HG02588 (cell line): ENCODE data around the gene IPO11.
"Not testable (repeated sequence)": the region's sequence is repeated elsewhere in the genome, so short reads cannot be mapped to it uniquely, and the experiment has no call there.

Experiments
- ATAC-seq: cut with Tn5 transposase; IDR thresholded peaks from one replicate; pipeline ENCODE4 v1.9.1; 2021; ENCODE audit warnings: mild to moderate bottlenecking, moderate library complexity; ENCODE audit not compliant: unreplicated experiment

IPO11 gene

DNA sequence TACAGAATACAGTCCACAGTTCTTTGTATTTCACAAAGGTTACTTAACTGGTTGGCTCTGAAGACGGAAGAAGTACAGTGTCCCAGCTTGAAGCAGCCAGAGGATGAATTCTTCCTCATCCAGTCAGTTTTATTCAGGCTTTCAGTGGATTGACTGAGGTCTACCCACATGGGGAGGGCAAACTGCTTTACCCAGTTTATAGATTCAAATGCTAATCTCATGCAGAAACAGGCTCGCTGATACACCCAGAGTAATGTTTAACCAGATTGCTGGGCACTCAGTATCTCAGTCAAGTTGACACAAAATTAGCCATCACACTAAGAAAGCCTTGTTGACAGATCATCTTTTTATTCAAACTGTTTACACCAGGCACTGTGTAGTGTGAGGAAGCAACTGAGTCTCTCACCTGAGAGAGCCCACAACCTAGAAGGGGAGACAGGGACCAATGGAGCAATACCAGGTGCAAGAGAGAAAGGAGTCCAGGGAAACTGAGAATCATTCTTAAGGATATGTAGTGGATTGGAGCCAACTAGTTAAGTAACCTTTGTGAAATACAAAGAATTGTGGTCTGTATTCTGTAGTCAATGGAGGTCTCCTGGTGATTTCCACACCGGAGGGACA, 181.9 kb downstream of the IPO11 start:
- no peak for ATAC-seq

DNA sequence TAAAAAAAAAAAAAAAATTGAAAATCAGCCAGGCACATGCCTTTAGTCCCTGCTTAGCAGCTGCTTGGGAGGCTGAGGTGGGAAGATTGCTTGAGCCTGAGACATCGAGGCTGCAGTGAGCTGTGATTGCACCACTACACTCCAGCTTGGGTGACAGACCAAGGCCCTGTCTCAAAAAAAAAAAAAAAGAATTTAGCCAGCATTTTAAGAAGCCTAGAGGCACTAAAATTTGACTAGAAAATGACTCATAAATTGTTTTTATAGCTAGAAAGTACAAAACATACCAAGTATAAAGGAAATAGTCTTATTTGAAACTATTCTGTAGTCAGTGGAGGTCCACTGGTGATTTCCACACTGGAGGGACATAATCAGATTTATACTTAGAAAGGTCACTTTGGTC, 183.5 kb downstream of the IPO11 start:
- no peak for ATAC-seq

DNA sequence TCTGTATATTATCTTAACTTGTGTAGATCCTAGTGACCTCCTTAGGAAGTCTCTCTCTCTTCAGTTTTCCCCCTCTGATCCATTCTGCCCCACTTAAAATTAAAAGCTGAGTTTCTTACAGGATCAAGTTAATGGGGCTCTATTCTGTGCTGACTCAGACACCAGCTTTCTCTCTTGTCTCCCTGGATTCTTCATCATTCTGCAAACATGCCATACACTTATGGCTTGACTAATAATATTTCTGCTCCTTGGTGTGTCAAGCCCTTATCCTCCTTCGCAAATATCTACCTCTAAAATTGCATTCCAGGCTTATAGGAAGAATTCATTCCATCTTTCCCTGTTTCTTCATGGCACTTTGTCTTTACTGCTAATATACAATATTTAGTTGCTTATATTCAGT, 184.1 kb downstream of the IPO11 start:
- no peak for ATAC-seq

DNA sequence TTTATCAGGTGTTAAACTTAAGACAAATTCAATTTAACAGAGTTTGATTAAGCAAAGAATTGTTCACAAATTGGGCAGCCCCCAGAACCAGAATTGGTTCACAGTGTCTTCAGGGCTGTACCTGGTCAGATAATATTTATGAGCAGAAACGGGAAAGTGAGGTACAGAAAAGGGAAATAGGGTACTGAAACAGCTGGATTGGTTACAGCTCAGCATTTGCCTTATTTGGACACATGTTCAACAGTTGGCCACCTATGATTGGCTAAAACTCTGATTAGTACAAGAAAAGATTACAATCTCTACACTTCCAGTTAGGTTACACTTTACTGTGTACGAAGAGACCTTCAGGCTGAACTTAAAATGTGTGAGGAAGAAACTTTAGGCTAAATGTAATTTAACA, 184.8 kb downstream of the IPO11 start:
- no peak for ATAC-seq

DNA sequence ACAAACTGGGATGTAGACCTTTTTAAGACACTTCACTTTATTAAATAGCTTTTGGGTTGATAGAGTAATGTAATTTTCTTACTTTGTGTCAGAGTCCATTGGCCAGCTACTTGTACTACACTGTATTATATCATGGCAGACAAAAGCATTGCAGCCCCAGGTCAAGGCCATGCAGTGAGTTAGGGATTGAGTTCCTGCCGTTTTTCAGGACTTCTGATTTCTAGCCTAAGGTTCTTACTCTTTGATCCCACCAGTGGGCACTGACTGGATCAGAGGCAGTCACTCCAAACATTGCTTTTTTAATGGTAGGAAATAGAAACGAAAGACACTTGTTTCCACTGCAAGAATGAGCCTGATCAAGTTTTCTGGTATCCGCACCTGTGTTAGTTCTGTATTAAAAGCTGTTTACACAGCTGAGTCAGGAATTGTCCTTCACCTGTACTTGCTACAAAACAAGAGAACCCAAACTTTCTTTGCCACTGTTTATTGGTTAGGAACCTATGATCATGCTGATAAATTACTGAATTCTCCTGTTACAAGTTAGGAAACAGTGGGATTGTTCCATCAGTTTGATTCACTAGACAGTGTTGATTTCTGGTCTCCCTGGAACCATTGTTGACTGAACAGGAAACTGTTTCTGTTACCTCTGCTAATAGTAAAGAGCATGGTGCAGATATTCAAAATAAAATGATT, 188.1 kb downstream of the IPO11 start:
- ATAC-seq: no peak

DNA sequence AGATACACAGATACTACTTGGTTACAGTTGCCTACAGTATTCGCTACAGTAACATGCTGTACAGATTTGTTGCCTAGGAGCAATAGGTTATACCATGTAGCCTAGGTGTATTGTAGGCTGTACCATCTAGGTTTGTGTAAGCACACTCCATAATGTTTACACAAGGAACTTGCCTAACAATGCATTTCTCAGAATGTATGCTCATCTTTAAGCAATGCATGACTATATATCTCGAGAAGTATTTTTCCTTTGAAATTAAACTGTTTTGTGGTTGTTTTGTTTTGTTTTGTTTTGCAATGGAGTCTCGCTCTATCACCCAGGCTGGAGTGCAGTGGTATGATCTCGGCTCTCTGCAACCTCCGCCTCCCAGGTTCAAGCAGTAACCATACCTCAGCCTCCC, 191.4 kb downstream of the IPO11 start:
- ATAC-seq: no peak

DNA sequence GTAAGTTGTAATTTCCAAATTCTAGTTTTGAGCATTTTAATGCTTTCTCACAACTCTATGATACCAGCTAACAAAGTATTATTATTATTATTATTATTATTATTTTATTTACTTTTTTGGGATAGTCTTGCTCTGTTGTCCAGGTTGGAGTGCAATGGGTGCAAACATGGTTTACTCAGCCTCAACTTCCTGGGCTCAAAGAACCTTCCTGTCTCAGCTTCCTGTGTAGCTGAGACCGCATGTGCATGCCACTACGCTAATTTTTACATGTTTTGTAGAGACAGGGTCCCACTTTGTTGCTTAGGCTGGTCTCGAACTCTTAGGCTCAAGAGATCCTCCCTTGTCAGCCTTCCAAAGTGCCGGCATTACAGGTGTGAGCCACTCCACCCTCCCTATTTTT, 193.1 kb downstream of the IPO11 start:
- ATAC-seq: no peak

DNA sequence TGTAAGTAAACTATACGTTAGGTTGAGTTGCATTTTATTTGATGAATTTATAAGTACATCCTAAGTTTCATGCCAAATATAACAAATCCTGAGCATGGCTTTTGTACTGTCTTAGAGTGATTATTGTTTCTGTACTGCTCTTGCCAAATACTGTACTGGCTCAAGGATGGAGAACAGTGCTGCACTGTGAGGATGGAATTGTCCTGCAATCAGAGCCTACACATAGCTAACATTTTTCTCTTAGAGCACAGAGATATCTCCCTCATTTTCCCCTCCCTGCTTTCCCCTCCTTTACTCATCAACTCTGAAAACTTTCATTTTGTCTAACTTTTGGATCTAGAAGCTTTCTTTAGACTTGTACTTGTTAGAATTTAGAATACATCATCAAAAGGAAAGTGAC, 194.3 kb downstream of the IPO11 start:
- ATAC-seq: no peak

DNA sequence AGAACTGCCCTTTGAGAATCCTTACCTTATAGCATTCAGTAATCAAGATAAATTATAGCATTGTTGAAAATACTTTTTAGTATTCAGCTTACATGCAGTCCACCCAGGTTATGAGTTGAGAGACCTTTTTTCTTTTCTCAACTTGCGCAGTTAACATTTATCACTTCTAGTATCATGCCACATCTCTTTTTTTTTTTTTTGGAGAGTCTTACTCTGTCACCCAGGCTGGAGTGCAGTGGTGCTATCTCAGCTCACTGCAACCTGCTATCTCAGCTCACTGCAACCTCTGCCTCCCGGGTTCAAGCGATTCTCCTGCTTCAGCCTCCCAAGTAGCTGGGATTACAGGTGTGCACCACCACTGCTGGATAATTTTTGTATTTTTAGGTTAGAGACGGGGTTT, 195.1 kb downstream of the IPO11 start:
- ATAC-seq: no peak

DNA sequence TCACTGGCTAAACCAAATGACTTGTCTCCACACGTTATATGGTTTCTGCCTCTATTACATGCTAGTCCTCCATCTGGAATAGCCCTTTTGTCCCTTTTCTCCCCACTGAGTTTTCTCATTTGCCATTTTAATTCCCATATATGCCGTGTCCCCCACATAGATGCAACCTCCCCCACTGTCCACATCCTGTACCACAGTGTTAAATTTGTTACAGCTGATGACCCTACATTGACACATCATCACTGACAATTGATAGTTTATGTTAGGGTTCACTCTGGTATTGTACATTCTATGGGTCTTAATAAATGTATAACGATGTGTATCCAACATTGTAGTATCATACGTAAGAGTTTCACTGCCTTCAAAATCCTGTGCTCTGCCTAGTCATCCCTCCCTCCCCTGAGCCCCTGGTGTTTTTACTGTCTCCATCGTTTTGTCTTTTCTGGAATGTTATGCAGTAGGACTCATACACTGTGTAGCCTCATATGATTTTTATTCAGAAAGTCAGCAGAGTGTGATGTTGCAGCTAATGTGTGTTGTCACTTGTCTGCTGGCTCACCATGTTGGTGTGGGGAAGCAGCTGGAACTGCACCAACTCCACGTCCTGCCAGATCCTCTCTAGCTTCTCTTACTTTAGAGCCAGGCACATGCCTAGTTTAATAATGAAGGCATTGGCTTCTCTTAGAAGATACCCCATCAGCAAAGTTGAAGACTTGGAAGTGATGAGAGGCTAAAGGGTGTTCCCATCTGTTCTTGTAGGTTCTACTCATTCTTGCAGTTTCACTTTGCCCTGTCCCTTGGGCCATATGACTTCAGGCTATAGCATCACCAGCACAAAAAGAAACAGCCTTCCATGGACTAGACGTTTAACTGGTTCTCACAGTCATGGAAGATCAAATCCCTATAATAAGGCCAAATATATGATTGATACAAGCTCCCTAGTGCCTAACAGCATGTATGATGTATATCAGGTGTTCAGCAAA, 196.3 kb downstream of the IPO11 start:
- no peak for ATAC-seq

DNA sequence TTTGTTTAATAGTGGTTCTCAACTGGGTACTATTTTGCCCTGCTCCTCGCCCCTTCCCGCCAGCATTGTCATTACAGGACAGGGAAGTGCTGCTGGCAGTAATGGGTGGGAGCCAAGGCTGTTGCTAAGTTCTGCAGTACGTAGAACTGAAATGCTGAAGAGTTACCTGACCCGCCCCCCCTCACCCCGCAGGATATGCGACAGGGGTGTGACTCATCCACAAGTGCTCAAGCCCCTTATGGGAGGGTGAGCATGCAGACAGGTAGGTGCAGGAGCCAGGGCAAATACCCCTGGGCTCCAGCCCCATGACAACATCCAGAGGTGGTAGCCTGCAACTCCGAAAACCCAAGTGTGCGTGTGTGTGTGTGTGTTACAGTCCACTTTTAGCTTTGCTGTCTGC, 201.8 kb downstream of the IPO11 start:
- ATAC-seq: no peak

DNA sequence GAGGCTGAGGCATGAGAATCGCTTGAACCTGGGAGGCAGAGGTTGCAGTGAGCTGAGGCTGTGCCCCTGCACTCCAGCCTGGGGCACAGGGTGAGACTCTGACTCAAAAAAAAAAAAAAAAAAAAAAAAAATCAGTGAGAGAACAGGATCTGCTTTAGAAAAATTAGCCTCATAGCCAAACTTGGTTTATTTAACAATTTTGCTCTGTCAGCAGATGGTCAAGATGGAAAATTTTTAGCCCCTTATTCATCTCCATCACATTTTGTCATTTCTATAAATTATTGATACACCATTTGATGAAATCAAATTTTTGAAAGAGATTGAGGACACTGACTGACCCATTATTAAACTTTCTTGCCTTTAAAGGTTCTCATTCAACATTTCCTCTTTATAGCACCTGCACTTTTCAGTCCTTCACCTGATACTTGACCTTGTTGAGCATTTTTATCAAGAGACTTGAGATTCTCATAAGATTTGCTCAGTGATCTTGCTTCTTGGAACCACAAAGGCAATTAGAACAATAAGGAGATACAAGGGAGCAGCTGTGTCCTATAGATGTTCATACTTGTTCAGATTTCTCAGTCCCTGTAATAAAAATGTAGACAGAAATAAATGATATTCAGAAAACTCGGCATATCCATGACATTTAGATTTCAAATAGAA, 204.2 kb downstream of the IPO11 start:
- ATAC-seq: no peak

DNA sequence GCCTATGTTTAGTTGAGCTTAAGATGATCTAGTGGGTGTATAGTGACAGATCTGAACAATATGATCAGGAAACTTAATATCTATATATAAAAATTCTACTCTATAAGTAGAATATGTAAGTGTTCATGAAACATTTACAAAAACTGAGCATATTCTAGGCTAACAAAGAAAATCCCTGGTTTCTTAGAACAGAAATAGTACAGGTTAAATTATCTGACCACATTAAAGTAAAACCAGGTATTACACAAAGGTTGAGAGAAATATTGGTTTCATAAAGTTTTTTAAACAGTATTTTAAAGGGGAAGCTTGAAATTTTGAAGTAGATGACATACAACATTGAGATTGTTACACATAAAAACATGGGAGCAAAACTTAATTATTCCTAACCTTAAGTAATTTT, 205.4 kb downstream of the IPO11 start:
- ATAC-seq: no peak

DNA sequence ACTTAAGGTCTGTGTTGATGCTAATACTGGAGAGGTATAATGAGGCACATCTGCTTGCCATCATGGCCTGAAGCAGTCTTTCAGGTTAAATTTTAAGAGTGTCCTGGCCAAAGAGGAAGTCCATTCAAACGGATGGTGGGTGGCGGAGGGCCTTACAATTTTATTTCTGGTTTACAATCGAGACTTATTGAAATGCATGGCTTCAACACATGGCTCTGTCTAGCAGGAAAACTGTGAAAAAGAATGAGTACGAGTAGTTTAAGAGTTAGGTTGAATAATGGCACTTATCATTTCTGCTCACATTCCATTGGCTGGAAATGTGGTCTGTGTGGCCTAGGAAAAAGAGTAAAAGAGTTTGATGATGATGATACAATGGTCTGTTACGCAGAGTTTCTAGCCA, 208.2 kb downstream of the IPO11 start:
- ATAC-seq: no peak

DNA sequence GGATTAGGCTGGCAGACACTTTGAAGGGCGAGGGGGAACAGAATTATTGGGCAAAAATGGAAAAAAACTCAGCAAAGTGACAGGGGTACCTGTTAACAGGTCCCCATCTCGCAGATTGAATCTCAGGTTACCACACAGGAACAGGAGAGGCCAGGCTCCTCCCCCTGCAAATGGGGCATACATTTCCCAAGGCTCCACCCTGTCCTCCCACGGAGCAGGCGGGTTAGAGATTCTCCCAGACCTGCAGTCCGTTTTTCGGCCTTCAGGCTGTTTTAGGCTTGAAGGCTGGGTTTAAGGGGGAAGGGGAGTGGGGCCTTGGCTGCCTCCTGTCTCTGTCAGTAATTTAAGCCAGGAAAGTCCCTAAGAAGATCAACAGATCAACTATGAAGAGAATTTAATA, 208.7 kb downstream of the IPO11 start:
- no peak for ATAC-seq

DNA sequence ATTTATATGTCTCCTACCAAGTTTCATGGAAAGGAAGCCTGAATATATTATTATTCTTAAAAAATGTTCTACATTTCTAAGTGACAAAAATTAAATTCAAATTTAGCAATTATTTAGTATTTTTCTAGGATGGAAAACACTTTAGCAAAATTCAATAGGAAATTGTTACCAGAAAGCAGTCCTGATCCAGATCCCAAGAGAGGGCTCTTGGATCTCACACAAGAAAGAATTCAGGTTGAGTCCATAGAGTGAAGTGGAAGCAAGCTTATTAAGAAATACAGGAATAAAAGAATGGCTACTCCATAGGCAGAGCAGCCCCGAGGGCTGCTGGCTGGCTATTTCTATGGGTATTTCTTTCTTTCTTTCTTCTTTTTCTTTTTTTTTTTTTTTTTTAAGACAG, 210.7 kb downstream of the IPO11 start:
- no peak for ATAC-seq

DNA sequence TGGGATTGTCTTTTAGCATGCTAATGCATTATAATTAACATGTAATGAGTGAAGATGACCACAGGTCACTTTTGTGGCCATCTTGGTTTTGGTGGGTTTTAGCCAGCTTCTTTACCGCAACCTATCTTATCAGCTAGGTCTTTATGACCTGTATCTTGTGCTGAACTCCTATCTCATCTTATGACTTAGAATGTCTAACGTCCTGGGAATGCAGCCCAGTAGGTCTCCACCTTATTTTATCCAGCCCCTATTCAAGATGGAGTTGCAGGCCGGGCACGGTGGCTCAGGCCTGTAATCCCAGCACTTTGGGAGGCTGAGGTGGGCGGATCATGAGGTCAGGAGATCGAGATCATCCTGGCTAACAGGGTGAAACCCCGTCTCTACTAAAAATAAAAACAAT, 211.9 kb downstream of the IPO11 start:
- ATAC-seq: not testable (repeated sequence)

DNA sequence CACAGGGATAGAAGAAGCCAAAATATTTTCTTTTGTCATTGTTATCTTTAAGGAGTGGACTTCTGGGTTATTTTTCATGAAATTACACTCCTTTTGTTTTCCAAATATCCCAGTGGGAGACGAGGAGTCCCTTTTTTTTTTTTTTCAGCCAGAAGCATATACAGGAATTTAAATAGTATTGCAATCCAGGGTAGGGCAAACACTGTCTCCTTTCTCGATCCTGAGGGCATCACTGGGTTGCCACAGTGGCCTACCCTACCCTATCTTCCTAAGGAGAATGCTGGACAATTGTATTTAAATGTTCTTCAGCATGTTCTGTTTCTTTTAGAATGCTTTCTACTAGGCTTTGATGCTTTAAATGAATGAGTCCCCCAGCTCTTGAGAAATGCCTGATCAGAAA, 214.0 kb downstream of the IPO11 start:
- ATAC-seq: no peak

DNA sequence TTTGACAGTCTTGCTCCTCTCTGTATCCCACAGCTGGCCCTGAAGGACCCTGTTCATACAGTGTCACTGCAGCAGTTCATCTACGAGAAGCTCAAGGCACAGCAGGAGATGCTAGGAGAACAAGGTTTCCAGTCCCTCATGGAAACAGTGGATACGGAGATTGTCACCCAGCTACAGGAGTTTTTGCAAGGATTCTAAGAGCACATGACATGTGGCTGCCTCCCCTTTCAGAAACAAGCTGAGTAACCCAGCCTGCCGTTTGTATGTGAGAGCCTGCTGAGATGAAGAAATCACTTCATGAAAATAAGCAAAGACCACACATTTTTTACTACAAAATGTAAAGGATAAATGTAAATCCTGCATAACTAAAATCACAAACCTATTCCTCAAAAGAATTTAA, 214.6 kb downstream of the IPO11 start:
- no peak for ATAC-seq

DNA sequence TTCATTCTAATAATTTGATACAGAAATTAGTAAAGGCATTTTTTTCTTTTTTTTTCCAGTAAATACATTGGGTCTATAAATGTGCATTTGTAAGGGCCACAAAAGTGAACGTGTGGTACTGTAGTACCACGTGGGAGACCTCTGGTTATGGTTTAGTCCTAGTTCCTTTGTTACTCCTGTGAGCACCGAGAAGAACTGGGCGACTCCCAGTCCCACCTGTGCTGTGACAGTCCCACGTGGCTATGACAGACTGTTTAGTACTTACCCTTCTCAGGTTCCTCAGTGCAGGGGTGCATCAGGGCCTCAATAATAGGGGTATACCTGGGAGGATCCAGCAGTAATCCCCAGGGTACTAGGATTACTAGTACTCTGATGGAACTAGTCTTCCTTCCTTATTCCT, 215.3 kb downstream of the IPO11 start:
- ATAC-seq: no peak

DNA sequence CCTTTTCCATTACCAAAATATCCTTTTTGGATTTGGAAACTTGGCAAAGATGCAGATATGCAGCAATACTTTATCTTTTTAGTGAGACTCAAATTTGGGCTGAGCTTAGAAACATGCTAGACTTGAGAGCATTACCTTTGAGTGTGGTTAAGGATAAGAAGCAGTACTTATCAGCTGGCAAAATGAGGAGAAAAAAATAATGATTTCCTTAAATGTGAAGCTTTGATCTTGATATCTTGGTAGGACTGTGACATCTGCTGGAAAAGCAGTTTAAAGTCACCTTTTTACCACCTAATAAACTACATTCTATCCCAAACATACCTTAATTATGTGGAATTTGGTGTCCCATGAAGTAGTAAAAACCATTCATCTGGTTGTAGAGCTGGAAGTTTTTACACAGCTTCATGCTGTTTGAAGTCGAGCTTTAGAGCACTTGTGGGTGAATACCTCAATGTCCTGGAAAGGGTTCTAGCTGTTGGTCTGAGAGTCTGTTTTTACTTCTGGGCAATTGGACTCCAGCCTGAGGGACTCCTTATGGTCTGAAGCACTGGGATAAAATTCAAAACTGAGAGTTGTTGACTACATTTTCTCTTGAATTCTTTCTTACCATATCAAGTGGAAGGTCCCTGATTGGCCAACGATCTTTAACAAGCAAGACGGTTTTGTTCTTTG, 219.5 kb downstream of the IPO11 start:
- ATAC-seq: no peak
